GM19438 (cell line): ENCODE results near the gene HS3ST5.

Experiments used
- ATAC-seq: cut with Tn5 transposase; IDR thresholded peaks from one replicate; pipeline ENCODE4 v1.9.1; 2021; ENCODE audit warnings: low read depth; ENCODE audit not compliant: unreplicated experiment

HS3ST5 gene

GRCh38 chr6:114342826-114343781 lies at the start of gene HS3ST5:
HS3ST5 (minus strand) TSS chr6:114343023; CDS start chr6:114062845, 280,178 bp downstream.
- peak; percentile 70 for ATAC-seq

GRCh38 chr6:114390176-114390575 lies 47.4 kb upstream of the HS3ST5 start:
- no peak for ATAC-seq

- ATAC-seq = no peak
These were observed 46.3 kb upstream of the HS3ST5 start for GRCh38 chr6:114389111-114389510.

DNA sequence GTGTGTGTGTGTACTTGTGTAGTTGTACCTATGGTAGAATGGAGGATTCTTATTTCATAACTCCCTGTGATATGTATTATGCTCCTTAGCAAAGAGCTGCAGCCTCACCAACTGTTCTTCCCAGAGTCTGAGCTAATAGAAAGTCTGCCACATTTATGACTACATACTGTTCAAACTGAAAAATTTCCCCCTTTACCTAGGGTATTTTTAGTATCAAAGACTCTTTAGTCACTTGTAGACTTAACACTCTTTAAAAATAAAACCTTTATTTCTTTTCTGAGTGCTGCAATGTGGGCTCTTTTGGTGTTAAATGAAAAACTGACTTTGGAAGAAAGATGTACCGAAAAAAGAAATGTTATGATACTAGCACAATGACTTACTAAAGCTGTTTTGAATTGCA lies 39.6 kb upstream of the HS3ST5 start:
- ATAC-seq = no peak

DNA sequence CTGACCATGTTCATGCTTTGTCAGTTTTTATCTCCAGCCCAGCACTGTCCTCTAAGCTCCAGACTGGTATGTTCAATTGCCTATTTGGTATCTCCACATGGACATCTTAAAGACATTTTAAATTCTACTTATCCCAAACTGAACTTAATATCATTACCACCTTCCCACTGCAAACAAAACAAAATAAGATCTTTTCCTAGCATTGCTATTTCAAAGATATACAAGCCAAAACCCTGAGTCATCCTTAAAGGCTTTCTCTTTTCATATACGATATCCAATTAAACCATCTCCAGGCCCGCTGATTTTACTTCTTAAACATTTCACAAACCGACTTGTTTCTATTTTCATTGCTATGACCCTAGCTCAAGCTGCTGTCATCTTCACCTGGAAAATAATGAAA lies 35.1 kb upstream of the HS3ST5 start:
- no peak for ATAC-seq

- ATAC-seq = no peak
These were observed 33.9 kb upstream of the HS3ST5 start for GRCh38 chr6:114376611-114377175.

- no peak for ATAC-seq
These were observed 32.8 kb upstream of the HS3ST5 start for GRCh38 chr6:114375541-114376192.

DNA sequence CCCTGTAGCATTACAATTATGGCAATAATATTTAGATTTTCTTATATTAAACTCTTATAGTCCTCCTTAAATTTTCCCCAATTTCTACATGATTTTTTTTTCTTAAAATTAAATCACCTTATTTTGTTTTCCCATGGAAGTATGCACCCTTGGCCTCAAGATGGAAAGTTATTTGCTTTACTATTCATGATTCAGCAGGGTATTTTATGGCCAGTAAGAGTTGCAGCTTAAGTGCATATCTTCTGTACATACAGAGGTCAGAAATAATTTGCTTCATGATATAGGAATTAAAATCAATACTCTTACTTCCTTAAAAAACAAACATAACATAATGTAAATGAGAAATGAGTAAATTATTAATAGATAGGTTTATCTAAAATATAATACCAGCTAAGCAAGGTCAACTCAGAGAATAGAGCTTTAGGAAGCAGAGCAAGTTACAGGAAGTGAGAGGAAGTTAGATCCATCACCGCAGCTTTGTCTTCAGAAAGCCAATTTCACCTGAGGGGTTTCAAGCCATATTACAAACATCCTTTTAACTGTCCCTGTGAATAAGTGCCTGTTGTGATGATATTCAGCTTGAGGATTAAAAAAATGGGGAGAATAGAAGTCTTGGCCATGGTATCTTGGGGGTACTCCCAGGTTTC lies 24.6 kb upstream of the HS3ST5 start:
- ATAC-seq = no peak

GRCh38 chr6:114366899-114367298 lies 24.1 kb upstream of the HS3ST5 start:
- ATAC-seq = no peak

GRCh38 chr6:114364301-114364700 lies 21.5 kb upstream of the HS3ST5 start:
- no peak for ATAC-seq

GRCh38 chr6:114362957-114363356 lies 20.1 kb upstream of the HS3ST5 start:
- no peak for ATAC-seq

- ATAC-seq = no peak
These were observed 19.6 kb upstream of the HS3ST5 start for GRCh38 chr6:114362396-114362795.

DNA sequence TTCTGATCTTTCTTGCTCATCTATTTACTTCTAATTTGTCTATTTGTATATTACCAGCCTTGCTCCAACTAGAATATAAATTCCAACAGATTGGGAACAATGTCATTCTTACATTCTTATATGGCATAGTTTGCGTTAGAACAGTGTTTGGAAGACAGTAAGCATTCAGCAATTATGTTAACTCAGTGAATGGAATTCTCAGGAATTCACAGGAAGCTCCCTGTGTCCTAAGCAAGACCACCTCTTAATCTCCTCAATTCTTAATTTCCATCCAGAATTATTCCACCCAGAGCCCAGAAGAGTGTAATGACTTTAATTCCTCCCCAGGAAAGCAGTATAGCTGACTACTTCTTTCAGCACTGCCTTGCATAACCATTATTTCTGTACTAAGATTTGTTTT lies 18.2 kb upstream of the HS3ST5 start:
- ATAC-seq = no peak

GRCh38 chr6:114355300-114355699 lies 12.5 kb upstream of the HS3ST5 start:
- ATAC-seq = no peak

DNA sequence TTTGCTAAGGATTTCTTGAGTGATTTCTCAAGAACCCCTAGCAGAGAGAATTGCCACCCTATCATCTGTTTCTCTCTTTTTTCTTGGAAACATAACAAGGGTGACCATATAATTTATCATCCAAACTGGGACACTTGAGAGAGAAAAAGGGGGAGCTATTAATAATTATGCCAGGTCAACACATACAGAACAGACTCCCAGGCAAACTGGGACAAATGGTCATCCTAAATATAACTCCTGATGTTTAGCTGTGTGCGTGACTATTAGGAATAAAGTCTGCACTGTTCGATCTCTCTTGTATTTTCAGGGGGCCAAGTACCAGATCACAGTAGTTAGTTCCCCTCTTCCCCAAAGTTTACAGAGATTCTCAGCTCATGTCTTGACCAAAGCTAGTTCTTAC lies 11.7 kb upstream of the HS3ST5 start:
- no peak for ATAC-seq

DNA sequence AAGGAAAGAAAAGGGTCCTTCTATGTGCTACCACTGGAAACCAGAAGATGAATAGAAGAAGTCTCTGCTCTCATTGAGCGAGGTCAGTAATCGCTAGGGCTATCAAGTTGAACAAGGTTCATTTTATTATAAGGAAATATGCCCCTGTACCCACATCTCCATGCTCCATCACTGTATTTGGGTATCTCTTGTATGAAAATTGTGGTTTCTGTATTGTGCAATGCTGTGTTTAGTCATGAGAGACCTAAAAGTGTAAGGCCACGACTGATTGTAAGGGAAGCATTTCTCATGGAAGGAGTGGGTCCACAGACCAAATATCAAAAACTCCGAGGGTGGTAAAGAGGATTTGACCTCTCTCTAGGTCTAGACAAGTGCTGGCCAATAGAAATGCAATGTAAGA lies 3.6 kb upstream of the HS3ST5 start:
- ATAC-seq = no peak

GRCh38 chr6:114344971-114345275 lies 2.1 kb upstream of the HS3ST5 start:
- no peak for ATAC-seq

DNA sequence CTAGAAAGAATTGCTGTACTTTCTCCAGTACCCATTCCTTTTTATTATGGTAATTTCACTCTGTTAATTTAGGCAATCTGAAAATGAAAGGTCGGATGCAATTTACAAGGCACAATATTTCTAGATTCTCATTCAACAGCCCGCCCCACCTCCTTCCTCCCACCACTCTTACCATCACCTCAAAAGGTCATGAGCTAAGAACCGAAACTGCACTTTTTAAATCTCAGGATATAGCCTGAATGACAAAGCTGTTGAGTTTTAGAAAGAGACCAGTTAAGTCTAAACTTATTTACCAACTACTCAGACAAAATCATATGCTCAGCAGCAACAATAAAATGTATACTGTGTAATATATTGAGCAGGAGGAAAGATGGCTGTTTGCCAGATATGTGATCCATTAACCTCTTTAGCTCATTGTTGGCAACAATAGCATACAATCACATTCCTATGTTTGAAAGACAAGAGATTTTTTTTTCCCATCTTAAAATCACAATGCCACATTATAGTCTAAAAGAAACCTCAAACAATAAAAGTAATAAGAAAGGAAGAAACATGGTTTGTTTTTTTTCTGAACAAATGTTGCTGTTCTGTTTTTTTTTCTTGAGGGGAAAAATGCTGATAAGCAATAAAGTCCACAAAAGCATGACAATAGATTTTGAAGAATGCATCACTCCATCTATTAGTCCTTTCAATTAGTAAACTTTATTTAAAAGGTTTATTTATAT lies 1.6 kb upstream of the HS3ST5 start:
- ATAC-seq = no peak

DNA sequence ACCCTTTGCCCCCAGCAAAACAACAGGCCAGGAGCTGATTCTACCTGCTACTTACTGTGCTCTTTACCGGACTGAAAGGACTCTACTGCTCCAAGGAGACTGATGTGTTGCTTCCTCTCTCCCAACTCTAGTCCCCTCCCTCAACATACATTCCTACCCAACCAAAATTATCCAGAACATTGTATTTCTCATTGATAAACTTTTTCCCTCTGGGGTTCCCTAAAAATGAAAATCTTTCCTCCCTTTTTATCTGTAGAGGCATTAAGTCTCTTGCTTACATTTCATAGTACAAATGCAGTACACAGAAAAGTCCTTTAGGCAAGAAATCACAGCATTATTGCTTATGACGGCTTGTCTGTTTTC lies 940 bp upstream of the HS3ST5 start:
- peak; percentile 16 for ATAC-seq

DNA sequence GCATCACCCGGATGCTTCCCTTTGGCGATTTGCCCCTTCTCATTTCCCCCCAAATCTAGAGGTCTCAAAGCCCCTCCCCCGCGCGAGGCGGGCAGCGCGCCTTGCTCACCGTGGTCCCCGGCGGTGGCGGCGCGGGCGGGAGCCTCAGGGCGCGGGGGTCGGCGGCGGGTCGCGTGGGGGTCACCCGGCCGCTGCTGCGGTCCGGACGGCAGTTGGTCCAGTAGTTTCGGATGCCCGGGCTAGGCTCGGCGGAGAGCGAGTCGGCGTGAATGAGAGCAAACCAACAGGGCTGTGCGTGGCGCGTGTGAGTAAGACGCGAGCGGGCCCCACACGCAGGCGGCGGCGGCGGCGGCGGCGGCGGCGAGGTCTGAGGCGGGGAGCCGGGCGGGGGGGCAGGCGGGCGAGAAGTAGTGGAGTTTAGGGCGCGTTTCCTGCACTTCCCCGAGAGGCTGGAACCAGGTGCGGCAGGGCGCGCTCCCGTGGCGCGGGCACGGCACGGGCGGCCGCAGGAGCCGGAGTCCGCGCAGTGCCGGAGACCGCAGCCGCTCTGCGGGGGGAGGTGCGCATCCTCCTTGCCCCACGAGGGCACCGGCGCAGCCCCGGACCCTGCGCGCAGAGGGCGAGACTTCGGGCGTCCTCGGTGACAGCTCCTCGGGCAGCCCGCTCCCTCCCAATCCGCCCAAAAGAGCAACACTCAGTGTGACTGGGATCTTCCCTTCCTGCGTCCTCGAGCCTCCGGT lies 567 bp downstream of the HS3ST5 start:
- ATAC-seq = peak; percentile 14
